ENCODE data around the gene MEX3D.

DNA sequence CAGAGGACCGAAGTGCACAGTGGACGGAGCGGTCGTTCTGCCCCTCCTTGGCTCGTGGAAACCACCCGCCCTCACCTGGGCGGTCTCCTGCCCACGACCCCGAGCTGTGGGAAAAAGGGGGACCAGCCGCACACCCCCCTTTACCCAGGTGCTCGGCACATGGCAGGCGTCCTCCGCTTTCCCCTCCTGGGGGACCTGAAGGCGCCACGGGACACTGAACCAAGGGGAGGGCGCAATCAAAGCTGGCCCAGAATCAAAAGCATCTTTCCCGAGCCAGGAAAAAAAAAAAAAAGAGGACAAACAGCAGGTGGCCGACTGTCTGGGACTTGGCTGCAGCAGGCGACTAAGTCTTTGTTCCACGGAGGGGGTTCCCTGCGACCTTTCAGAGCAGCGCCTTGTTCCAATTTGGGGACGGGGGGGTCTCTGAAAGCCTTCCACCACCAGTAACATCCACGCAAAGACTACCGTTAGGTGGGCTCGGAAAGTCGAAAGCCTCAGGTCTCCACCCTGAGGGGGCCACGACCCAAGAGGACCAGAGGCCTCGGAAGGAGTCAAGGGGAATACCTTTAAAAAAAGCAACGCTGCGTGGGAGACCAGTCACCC, 23.4 kb upstream of the MEX3D start:
- TF ChIP-seq CTCF (IDR thresholded peaks at IDR 0.05) (no peak), EZH2 (IDR thresholded peaks at IDR 0.05; ENCODE audit: borderline replicate concordance, insufficient read depth, low read depth, low read length, poor library complexity, severe bottlenecking) (no peak)
